ENCODE data around the gene PIGA.
"Not testable (repeated sequence)": the region's sequence is repeated elsewhere in the genome, so short reads cannot be mapped to it uniquely, and the experiment has no call there.

Gene PIGA

DNA sequence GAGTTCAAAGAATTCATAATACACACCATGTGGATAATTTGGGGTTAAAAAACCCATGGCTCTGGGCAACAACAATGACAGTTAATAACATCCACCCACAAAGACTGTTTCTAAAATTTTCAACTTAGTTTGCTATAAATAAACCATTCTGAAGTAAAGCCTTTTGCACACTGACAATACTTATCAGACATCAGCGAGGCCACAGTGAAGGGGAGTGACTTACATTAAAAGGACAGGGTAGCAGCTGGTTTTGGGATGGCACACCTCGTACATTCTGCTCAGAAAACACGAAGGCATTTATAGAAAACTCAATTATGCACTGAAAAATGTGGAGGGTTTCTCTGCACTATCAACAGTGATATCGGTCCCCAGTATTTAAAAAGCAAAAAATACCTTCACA lies 15.0 kb downstream of the PIGA start:
- DNase-seq: no peak

DNA sequence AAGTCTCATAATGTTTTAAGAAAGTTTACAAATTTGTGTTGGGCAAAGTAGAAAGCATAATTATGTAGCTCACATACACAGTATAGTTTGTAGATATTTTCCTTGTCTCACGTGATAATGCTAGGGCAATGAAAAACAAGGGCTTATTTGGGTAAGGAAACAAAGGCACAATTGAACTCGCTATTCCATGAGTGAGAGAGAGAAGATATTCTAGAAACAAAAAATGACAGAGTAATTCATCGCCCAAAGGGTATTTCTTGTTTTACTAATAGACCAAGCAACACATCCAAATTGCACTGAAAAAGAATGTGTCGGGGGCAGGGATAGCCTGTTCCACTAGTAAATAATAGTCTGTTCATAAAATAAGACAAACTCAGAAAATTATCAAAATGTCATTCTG lies 16.2 kb downstream of the PIGA start:
- no peak for DNase-seq

DNA sequence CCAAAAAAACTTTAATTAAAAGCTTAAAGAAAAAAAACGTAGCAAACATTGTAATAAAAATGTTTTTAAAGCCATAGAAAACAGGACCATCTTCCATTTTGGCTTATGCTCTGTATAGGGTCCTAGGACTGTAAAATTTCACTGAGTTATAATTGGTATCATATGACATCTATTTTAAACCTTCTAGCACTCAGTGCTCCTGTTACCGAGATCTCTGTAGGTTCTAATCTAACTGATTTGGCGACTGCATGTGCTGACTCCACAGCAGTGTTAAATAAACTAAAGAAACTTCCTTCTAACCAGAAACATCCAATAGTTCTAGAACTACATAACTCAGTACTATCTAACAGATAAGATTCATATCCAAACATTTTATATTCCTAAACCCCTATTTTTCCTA lies 19.8 kb downstream of the PIGA start, which contains the start of gene ASB11:
Gene ASB11, minus strand, starts transcription at position 132 of the 400 bp plus-strand sequence. Its CDS starts 35 bp downstream, at position 97.
- no peak for DNase-seq

- DNase-seq: no peak
These were observed 20.9 kb downstream of the PIGA start for GRCh38 chrX:15314472-15314871.

- no peak for DNase-seq
These were observed 24.2 kb downstream of the PIGA start for GRCh38 chrX:15311119-15311518.

- peak; percentile 74 for DNase-seq
These were observed 25.2 kb downstream of the PIGA start for GRCh38 chrX:15310117-15310516.

GRCh38 chrX:15305899-15306298 lies 29.4 kb downstream of the PIGA start:
- DNase-seq: not testable (repeated sequence)

DNA sequence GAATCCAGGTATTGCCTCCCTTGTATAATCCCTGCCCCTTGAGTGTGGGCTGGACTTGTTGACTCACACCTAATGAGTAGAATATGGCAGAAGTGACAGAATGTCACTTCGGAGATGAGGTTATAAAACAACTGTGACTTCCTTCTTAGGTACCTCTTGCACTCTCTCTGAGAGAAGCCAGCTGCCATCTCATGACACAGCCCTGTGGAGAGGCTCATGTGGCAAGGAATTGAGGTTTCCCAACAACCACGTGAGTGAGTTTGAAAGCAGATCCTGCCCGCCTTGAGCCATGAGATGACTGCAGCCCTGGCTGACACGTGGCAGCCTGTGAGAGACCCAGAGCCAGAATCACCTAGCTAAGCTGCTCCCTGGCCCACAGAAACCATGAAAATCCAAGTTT lies 33.4 kb downstream of the PIGA start:
- no peak for DNase-seq

DNA sequence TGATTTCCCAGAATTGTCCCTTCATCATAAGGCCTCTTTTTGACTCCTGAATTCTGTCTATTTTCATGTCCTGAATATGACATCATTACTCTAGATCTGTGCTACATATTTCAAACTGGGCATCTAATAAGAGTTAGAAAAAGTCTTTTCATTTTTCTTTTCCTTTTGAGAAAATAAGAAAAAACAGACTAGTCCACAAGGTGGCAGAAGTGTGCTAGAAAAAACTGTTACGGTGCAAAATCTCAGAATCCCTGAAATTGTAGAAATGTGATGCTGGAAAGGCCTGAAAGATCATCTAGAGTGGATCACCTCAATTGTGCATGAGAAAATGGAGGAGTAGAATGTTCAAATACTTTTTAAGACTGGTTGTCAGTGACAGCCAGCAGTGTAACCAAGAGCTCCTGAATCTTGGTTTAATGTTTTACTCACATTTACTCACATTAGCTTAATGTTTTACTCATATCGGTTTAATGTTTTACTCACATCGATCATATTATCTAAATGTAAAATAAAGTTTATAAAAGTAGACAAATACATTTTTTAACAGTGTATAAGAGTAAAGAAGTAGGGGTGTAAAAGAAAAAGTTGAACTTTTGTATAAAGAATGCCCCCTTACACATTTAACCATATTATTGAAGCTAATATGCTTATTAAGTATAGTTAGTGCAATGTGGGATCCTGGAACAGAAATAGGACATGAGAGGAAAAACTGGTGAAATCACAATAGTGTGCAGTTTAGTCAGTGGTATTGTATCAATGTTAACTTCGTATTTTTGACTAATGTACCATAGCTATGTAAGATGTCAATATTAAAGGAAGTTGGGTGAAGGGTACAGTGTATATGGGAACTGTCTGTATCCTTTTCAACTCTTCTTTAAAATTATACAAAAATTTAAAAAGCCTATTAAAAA lies 35.1 kb downstream of the PIGA start:
- DNase-seq: no peak

- DNase-seq: no peak
These were observed 36.5 kb downstream of the PIGA start for GRCh38 chrX:15298780-15299179.

DNA sequence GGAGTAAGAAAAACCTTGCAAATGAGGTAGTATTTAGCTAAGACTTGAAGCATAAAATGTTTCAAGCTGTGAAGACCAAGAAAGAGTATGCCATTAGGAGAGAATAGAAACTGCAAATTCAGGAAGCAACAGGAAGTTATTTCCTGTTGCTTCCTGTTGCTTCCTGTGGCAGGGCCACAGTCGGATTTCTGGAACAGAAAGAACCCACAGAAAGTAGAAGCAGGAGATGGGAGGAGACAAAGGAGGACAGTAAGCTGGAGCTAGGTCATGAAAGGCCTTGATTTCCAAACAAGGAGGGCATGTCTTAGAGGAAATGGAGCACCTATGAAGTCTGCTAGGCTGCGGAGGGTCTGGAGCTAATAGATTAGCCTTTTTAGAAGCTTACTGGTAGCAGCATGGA lies 37.1 kb downstream of the PIGA start:
- no peak for DNase-seq

GRCh38 chrX:15293451-15293850 lies 41.9 kb downstream of the PIGA start:
- DNase-seq: no peak

DNA sequence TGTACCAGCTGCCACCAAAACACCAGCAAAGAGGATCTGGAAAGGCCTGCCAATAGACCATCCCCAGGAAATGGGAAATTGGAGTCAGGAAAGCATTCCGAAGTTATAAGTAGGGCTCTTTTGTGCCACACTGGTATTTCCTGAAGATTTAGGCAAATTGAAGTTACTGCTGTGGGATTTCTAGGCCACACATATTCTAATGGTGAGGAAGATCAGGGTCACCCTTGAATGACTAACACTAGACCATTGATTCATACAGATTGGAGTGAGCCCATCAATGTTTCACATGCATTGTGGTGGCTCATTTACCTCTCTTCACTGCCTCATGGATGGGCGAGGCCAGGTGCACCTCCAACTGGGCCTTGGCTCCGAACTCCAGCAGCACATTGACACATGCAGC lies 42.5 kb downstream of the PIGA start:
- DNase-seq: no peak

DNA sequence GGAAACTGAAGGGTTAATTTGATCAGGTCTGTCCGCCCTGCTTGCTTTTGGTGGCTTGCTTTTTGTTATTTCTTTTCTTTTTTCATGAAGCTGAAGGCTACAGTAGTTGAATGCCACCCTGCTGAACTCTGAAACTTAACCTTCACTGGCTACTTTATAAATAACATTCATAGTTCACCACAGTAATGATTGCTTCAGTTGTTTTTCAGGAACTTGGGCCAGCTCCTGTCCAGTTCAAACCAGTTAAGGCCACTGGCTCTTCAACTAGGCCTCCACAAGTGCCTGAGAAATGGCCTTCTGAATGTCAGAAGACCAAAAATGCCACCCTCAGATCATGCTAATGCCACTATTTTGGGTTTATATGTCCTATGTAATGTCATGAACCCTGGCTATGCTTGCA lies 57.7 kb downstream of the PIGA start:
- no peak for DNase-seq

DNA sequence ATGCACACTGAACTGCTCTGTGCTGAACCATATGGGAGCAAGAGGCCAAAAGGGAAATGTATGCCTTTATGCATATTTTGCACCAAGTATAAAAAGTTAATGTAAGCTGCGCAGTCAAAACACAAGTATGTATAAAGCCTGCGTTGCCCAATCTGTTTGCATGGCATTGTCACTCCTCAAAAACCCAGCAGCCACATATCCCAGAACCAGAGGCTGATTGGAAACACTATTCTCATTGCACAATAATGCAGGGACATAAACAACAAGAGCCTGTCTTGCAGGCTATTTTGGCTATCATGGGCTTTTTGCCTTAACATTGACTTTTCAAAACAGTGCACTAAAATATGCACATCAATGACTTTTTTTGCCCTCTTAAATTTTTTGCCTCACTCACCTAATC lies 60.4 kb downstream of the PIGA start:
- no peak for DNase-seq

GRCh38 chrX:15273275-15273674 lies 62.0 kb downstream of the PIGA start:
- DNase-seq: not testable (repeated sequence)

GRCh38 chrX:15271757-15272156 lies 63.6 kb downstream of the PIGA start:
- no peak for DNase-seq

- no peak for DNase-seq
These were observed 65.5 kb downstream of the PIGA start, which contains the start of gene ASB9 for GRCh38 chrX:15269618-15270521. ASB9 (minus strand) TSS chrX:15270083; CDS start chrX:15269874, 209 bp downstream.
